BE2C (cell line): ENCODE data around the gene TNFSF10.

Source experiments
- DNase-seq: peaks from one replicate; pipeline ENCODE4 v3.0.0-alpha.2; 2020
- H3K27me3 ChIP-seq: fragments of 250-450 bp; sonication (Bioruptor Pico); 2 replicates; pipeline ENCODE4 v1.5.1; 2020; ENCODE audit warnings: mild to moderate bottlenecking
- H3K36me3 ChIP-seq: fragments of 250-450 bp; sonication (Bioruptor Pico); 2 replicates; pipeline ENCODE4 v1.5.1; 2020; ENCODE audit warnings: mild to moderate bottlenecking
- H3K4me1 ChIP-seq: fragments of 250-450 bp; sonication (Bioruptor Pico); 2 replicates; pipeline ENCODE4 v1.5.1; 2020
- H3K4me3 ChIP-seq: 2 replicates; pipeline ENCODE4 v1.5.1; 2011; ENCODE audit warnings: low read depth, low read length
- H3K9me3 ChIP-seq: fragments of 250-450 bp; sonication (Bioruptor Pico); 2 replicates; pipeline ENCODE4 v1.5.1; 2020
- TF ChIP-seq, protein P1 (sequence below): IDR thresholded peaks from 2 replicates; pipeline ENCODE4 v1.5.1; 2012; ENCODE audit warnings: mild to moderate bottlenecking, low read depth, low read length

TNFSF10 gene

DNA sequence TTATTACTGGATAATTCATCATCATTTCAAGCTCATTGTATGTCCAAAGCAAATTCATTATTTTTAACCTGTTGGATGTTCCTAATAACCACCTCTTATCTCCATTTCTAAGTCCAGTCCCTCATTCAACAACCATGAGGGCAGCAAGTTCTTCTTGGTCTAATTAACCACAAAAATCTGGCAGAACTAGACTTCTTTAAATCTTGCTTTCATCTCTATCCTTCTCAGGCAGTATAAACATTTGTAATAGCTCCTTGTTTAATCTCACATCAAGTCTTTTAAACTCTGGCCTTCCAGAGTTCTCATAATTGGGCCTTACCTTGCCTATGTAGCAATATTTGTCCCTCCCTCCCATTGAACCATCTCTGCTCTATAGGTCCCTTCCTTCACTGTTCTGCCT lies 57.9 kb downstream of the TNFSF10 start:
- H3K4me1 ChIP-seq, result no peaks in the 10 kb centered on the region; the same call in 1 of the 2 replicates
- no peaks in the 10 kb centered on the region for H3K9me3 ChIP-seq
- H3K27me3 ChIP-seq, result peaks cover 20% of the 10 kb centered on the region
- TF ChIP-seq, protein P1, sequence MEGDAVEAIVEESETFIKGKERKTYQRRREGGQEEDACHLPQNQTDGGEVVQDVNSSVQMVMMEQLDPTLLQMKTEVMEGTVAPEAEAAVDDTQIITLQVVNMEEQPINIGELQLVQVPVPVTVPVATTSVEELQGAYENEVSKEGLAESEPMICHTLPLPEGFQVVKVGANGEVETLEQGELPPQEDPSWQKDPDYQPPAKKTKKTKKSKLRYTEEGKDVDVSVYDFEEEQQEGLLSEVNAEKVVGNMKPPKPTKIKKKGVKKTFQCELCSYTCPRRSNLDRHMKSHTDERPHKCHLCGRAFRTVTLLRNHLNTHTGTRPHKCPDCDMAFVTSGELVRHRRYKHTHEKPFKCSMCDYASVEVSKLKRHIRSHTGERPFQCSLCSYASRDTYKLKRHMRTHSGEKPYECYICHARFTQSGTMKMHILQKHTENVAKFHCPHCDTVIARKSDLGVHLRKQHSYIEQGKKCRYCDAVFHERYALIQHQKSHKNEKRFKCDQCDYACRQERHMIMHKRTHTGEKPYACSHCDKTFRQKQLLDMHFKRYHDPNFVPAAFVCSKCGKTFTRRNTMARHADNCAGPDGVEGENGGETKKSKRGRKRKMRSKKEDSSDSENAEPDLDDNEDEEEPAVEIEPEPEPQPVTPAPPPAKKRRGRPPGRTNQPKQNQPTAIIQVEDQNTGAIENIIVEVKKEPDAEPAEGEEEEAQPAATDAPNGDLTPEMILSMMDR, result no peak
- H3K36me3 ChIP-seq, result no peaks in the 10 kb centered on the region
- no peak for DNase-seq
- H3K4me3 ChIP-seq, result no peak overlapping the region

DNA sequence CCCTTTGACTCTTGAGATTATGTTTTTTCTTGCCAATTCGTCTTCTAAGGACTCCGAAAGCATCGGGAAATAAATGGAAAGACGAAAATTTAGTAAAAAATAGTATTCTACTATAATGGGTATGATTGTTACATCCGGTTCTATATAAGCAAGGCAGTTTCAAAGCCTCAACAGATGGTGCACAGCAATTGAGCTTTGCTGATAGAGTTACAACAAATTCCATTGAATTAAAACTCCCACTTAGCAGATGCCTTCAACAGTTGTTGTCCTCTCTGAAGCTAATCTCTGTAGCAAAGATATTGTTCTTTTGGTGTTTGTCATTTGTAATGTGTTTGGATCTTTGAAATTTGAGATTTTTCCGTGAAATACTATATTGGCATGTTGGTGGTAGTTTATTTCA lies 58.9 kb downstream of the TNFSF10 start:
- no peak overlapping the region for H3K4me3 ChIP-seq
- no peak for DNase-seq
- H3K4me1 ChIP-seq, result no peaks in the 10 kb centered on the region; the same call in 1 of the 2 replicates
- peaks cover 27% of the 10 kb centered on the region for H3K27me3 ChIP-seq
- H3K36me3 ChIP-seq, result no peaks in the 10 kb centered on the region
- TF ChIP-seq, protein P1, result no peak
- H3K9me3 ChIP-seq, result no peaks in the 10 kb centered on the region

DNA sequence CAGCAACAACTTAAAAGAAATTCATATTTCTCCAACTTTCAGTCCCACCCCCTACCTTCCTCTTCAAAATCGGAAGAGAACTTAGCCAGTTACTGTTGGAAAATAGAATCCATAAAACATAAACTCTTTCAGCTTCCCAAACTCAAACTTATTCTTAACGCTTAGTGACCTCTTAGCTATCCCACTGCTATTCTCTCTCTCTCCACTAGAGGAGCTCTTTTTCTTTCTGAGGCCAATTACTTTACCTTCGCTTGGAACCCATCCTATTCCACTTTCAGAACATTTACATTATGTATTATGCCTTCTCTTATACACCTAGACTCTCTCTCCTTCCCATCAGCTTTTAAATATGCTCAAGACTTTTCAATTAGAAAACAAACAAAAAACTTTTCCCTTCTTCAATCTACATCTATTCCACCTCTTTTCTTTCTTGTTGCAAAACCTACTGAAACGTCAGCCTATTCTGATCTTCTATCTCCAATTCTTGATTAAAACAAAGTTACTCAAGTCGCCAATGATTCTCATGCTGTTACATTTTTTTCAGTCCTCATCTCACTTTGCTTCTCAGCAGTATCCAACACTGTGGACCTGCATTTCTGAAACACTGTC lies 61.6 kb downstream of the TNFSF10 start:
- Histone ChIP-seq H3K9me3 (no peaks in the 10 kb centered on the region), H3K4me1 (no peaks in the 10 kb centered on the region), H3K36me3 (no peaks in the 10 kb centered on the region), H3K27me3 (peaks cover 21% of the 10 kb centered on the region), H3K4me3 (no peak overlapping the region)
- TF ChIP-seq, protein P1, result peak; percentile 97
- no peak for DNase-seq

DNA sequence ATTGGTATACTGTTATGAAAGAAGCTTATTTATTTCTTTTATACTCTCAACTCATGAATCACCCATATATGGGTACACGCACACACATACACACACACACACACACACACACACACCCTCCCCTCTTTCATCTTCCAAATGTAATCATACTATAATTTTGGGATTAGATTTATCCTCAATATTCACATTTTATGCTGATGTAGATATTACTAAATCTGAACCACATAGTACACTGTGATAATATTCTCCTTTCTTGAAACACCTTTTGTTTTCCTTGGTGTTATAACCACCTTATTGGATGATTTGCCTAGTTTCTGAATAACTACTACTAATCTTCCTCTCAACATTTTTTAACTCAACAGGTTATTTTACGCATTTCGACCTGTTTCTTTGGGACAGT lies 66.8 kb downstream of the TNFSF10 start:
- peaks cover 31% of the 10 kb centered on the region for H3K27me3 ChIP-seq
- H3K4me1 ChIP-seq, result no peaks in the 10 kb centered on the region
- H3K9me3 ChIP-seq, result no peaks in the 10 kb centered on the region
- no peak overlapping the region for H3K4me3 ChIP-seq
- no peaks in the 10 kb centered on the region for H3K36me3 ChIP-seq
- TF ChIP-seq, protein P1, result no peak
- no peak for DNase-seq
